PC-3 (cell line): ENCODE results near the gene TMEM139. TPM values are rescaled to one million over a fixed set of nuclear protein-coding genes. Genes with fewer than 3 reads are reported as not detected.

Experiments used
- ATAC-seq: fragments of 200-7000 bp; cut with Tn5 transposase; 2 replicates; pipeline ENCODE4 v1.9.1; 2020; ENCODE audit warnings: mild to moderate bottlenecking, moderate library complexity
- BruUV-seq: library from RNA; stranded (reverse); fragments of 400-500 nt; replicated peaks from 2 replicates; lab custom pipeline; 2021; lab: Mats Ljungman, UMichigan
- CTCF ChIA-PET: fragments of 300-600 bp; sonication (Branson Sonifier 250); formaldehyde crosslinking; loops from one replicate; lab custom pipeline; 2022; ENCODE audit warnings: antibody characterized with exemption; lab: Charles Lee
- POLR2A ChIA-PET: fragments of 300-600 bp; sonication (Branson Sonifier 250); formaldehyde crosslinking; loops from one replicate; lab custom pipeline; 2022; ENCODE audit warnings: antibody characterized with exemption; ENCODE audit not compliant: unreplicated experiment; lab: Charles Lee
- DNase-seq: peaks from one replicate; pipeline ENCODE4 v3.0.0-alpha.2; 2015
- H2AFZ ChIP-seq: fragments of 300-600 bp; sonication (generic); 2 replicates; pipeline ENCODE4 v1.6.0; 2016; ENCODE audit warnings: antibody characterized with exemption, low read length
- H3F3A ChIP-seq: fragments of 300-600 bp; sonication (generic); one replicate; pipeline ENCODE4 v1.6.0; 2017; ENCODE audit warnings: antibody characterized with exemption, low read length, control low read depth, mild to moderate bottlenecking; ENCODE audit not compliant: unreplicated experiment
- H3K27ac ChIP-seq: fragments of 300-600 bp; sonication (generic); 2 replicates; pipeline ENCODE4 v1.5.1; 2016; ENCODE audit warnings: mild to moderate bottlenecking, low read length
- H3K27me3 ChIP-seq: fragments of 300-600 bp; sonication (generic); 2 replicates; pipeline ENCODE4 v1.6.1; 2016; ENCODE audit warnings: low read length, mixed read lengths
- H3K36me3 ChIP-seq: fragments of 300-600 bp; sonication (generic); 2 replicates; pipeline ENCODE4 v1.6.1; 2016; ENCODE audit warnings: low read depth, mixed run types, low read length, mixed read lengths
- H3K4me1 ChIP-seq: fragments of 300-600 bp; sonication (generic); 2 replicates; pipeline ENCODE4 v1.5.1; 2016; ENCODE audit warnings: low read length; ENCODE audit not compliant: insufficient read depth
- H3K4me2 ChIP-seq: fragments of 300-600 bp; sonication (generic); 2 replicates; pipeline ENCODE4 v1.6.0; 2016; ENCODE audit warnings: low read length
- H3K4me3 ChIP-seq: fragments of 300-600 bp; sonication (generic); 2 replicates; pipeline ENCODE4 v1.5.1; 2016; ENCODE audit warnings: mild to moderate bottlenecking, low read length, mixed read lengths
- H3K79me2 ChIP-seq: fragments of 300-600 bp; sonication (generic); 2 replicates; pipeline ENCODE4 v1.6.1; 2017; ENCODE audit warnings: low read length, mixed read lengths
- H3K9ac ChIP-seq: fragments of 300-600 bp; sonication (generic); 2 replicates; pipeline ENCODE4 v1.6.0; 2016; ENCODE audit warnings: mild to moderate bottlenecking, low read length
- H3K9me2 ChIP-seq: fragments of 300-600 bp; sonication (generic); replicated peaks from 2 replicates; pipeline ENCODE4 v1.6.1; 2016; ENCODE audit warnings: mixed run types, low read length, mixed read lengths
- H3K9me3 ChIP-seq: fragments of 300-600 bp; sonication (generic); 2 replicates; pipeline ENCODE4 v1.6.1; 2016; ENCODE audit warnings: low read length, mixed read lengths
- H4K20me1 ChIP-seq: fragments of 300-600 bp; sonication (generic); 2 replicates; pipeline ENCODE4 v1.6.1; 2016; ENCODE audit warnings: low read length, mixed read lengths
- CTCF ChIP-seq: fragments of 300-600 bp; sonication (generic); conservative IDR thresholded peaks from 2 replicates; pipeline ENCODE4 v1.5.1; 2017; ENCODE audit warnings: antibody characterized with exemption, low read depth, mild to moderate bottlenecking, low read length
- EZH2 ChIP-seq: fragments of 300-600 bp; sonication (generic); IDR thresholded peaks from one replicate; pipeline ENCODE4 v1.6.1; 2017; ENCODE audit warnings: antibody characterized with exemption, mild to moderate bottlenecking, low read length; ENCODE audit not compliant: unreplicated experiment
- EZH2phosphoT487 ChIP-seq: fragments of 300-600 bp; sonication (generic); IDR thresholded peaks from 2 replicates; pipeline ENCODE4 v1.6.1; 2018; ENCODE audit warnings: mild to moderate bottlenecking, antibody characterized with exemption, low read length, borderline replicate concordance
- intact Hi-C: fragments of 100-400 bp; cut with micrococcal nuclease; formaldehyde crosslinking; loops from 2 replicates; pipeline ENCODE4 v1.9.0; 2023
- total RNA-seq: library from RNA; depleted of rRNA; stranded (reverse); fragments of >200 nt; gene quantifications from 2 replicates; pipeline ENCODE4 v1.2.3, GENCODE V29; 2014

Gene TMEM139
- total RNA-seq, 1 experiment from 2014 or later: 5.2 TPM

GRCh38 chr7:143292876-143293275 lies 8.1 kb downstream of the TMEM139 start:
- POLR2A ChIA-PET: no interaction called here

GRCh38 chr7:143295870-143296269 lies 11.1 kb downstream of the TMEM139 start:
- CTCF ChIA-PET: interaction anchor here (0.6 to 1.8 kb wide), 4 partner anchors 38 to 408 kb away, joined by 3 to 6 read pairs (median 4); no protein-coding TSS in a partner anchor
- peak; percentile 77 for ATAC-seq
- H3K9ac ChIP-seq: no peak overlapping the region

More at GRCh38 chr7:143292876-143293275, 8.1 kb downstream of the TMEM139 start:
- peaks cover 43% of the 10 kb centered on the region for H3K4me1 ChIP-seq
- CTCF ChIA-PET: no interaction called here
- H3K79me2 ChIP-seq: peaks cover 71% of the 10 kb centered on the region
- H2AFZ ChIP-seq: no peak overlapping the region
- BruUV-seq: no TSS peak
- no peak overlapping the region for H3K4me3 ChIP-seq
- no peak for DNase-seq
- H3K9me3 ChIP-seq: no peaks in the 10 kb centered on the region
- H3K9me2 ChIP-seq: no peaks in the 10 kb centered on the region
- H3K9ac ChIP-seq: no peak overlapping the region
- no peaks in the 10 kb centered on the region for H3F3A ChIP-seq
- H3K4me2 ChIP-seq: no peak overlapping the region
- peaks cover 33% of the 10 kb centered on the region for H4K20me1 ChIP-seq
- no peak for ATAC-seq
- H3K36me3 ChIP-seq: peaks cover 54% of the 10 kb centered on the region
- intact Hi-C loops: no loop called here
- no peak for TF ChIP-seq EZH2phosphoT487
- H3K27me3 ChIP-seq: no peaks in the 10 kb centered on the region
- H3K27ac ChIP-seq: no peak overlapping the region

GRCh38 chr7:143296686-143297085 lies 11.9 kb downstream of the TMEM139 start:
- H4K20me1 ChIP-seq: peaks cover 20% of the 10 kb centered on the region
- TF ChIP-seq EZH2 (no peak), CTCF (no peak), EZH2phosphoT487 (no peak)
- H3F3A ChIP-seq: peaks cover 8% of the 10 kb centered on the region
- peak overlapping the region; percentile 27; the same call in 1 of the 2 replicates for H3K4me2 ChIP-seq
- H3K4me1 ChIP-seq: peaks cover 59% of the 10 kb centered on the region
- H3K9me2 ChIP-seq: no peaks in the 10 kb centered on the region
- H3K27ac ChIP-seq: 0 out of 2 replicates have a peak overlapping the region, but pooled peaks have one; percentile 17
- ChIA-PET CTCF (interaction anchor here (1.8 kb wide), 1 partner anchor 56 kb away, joined by 6 read pairs; no protein-coding TSS in a partner anchor), POLR2A (interaction anchor here (1.3 kb wide), 1 partner anchor 34 kb away, joined by 7 read pairs; the partner anchor contains the start of gene GSTK1)
- ATAC-seq (no peak), DNase-seq (no peak)
- intact Hi-C loops: no loop called here
- no TSS peak for BruUV-seq
- H3K9ac ChIP-seq: no peak overlapping the region
- no peaks in the 10 kb centered on the region for H3K27me3 ChIP-seq
- peaks cover 43% of the 10 kb centered on the region for H3K79me2 ChIP-seq
- H2AFZ ChIP-seq: no peak overlapping the region
- H3K9me3 ChIP-seq: no peaks in the 10 kb centered on the region
- H3K36me3 ChIP-seq: peaks cover 75% of the 10 kb centered on the region
- no peak overlapping the region for H3K4me3 ChIP-seq

More at GRCh38 chr7:143295870-143296269, 11.1 kb downstream of the TMEM139 start:
- Histone ChIP-seq H3K9me3 (no peaks in the 10 kb centered on the region), H3K79me2 (peaks cover 51% of the 10 kb centered on the region), H3K4me1 (peaks cover 56% of the 10 kb centered on the region), H3K4me3 (no peak overlapping the region), H3K27ac (peak overlapping the region; percentile 17; the same call in 1 of the 2 replicates), H3K36me3 (peaks cover 77% of the 10 kb centered on the region), H4K20me1 (peaks cover 25% of the 10 kb centered on the region), H3F3A (peaks cover 7% of the 10 kb centered on the region), H3K27me3 (no peaks in the 10 kb centered on the region), H2AFZ (no peak overlapping the region), H3K4me2 (peak overlapping the region; percentile 27), H3K9me2 (no peaks in the 10 kb centered on the region)
- TF ChIP-seq EZH2phosphoT487 (no peak), EZH2 (no peak), CTCF (no peak)
- BruUV-seq: no TSS peak
- POLR2A ChIA-PET: interaction anchor here (0.6 to 1.3 kb wide), 3 partner anchors 16 to 33 kb away, joined by 5 to 13 read pairs (median 7); partner anchors contain the start of gene GSTK1
- intact Hi-C loops: no loop called here
- DNase-seq: peak; percentile 75
